Activated CD4-positive, CD25-positive, alpha-beta regulatory T cell treated with anti-CD3 and anti-CD28 coated beads, Interleukin-2, amount 50 U/mL, for 16 hours (primary cell): ENCODE results near the gene LACTBL1.
"Not testable (repeated sequence)": the region's sequence is repeated elsewhere in the genome, so short reads cannot be mapped to it uniquely, and the experiment has no call there.

Experiments
- DNase-seq: peaks from one replicate; pipeline ENCODE4 v3.0.0-alpha.2; 2020; ENCODE audit warnings: low read depth, low spot score

The LACTBL1 gene, protein sequence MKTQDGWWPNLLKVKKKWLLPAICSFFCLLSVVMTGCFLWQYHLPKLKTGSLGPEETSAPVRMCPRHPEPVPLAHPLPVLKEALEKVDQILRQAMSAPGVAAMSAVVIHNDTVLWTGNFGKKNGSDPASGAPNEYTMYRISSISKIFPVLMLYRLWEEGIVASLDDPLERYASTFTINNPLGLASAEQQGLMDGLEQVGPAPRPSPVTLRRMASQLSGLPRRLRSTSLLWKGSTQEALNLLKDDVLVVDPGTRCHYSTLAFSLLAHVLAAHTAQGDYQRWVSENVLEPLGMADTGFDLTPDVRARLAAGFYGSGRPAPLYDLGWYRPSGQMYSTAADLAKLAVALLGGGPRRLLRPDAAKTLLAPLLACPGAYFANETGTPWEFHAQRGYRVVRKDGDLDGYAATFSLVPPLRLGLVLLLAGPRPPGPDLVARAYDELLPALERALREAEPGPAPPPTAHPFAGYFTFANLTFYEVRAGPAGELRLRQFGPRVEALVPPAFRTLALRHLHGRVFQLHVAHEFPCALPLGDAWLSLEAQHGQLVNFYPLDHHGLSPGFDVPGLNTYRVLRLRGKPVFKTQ

GRCh38 chr1:22972760-22973159 is at the start of gene LACTBL1:
LACTBL1 (minus strand) TSS chr1:22972866; CDS start chr1:22972316, 550 bp downstream.
- DNase-seq = no peak

- DNase-seq = no peak
These were observed 49.2 kb upstream of the LACTBL1 start for GRCh38 chr1:23021834-23022233.

- no peak for DNase-seq
These were observed 48.2 kb upstream of the LACTBL1 start for GRCh38 chr1:23020706-23021405.

- DNase-seq = no peak
These were observed 47.4 kb upstream of the LACTBL1 start for GRCh38 chr1:23019863-23020625.

- DNase-seq = peak; percentile 87
These were observed 46.6 kb upstream of the LACTBL1 start, which contains the start of gene KDM1A for GRCh38 chr1:23019094-23019862. KDM1A (plus strand) TSS chr1:23019468; CDS start chr1:23019597, 129 bp downstream.

DNA sequence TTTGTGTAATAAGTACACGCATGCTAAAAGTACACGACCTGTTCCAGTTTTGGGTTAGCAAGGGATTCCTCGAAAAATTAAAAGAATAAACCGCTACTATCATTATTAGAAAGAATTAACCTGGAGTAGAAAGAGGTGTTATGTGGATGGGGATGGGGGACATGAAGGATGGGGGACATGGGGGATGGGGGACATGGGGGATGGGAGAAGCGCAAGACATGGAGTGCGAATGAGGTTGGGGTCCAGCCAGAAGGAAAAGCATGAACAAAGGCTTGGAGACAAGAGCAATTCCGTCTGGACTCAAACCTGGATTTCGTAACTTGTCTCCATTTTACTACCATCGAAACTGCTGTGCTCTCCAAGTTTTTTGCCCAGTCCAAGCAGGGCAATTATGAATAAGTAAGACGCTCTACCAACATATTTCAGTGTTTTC is 46.0 kb upstream of the LACTBL1 start:
- DNase-seq = no peak

DNA sequence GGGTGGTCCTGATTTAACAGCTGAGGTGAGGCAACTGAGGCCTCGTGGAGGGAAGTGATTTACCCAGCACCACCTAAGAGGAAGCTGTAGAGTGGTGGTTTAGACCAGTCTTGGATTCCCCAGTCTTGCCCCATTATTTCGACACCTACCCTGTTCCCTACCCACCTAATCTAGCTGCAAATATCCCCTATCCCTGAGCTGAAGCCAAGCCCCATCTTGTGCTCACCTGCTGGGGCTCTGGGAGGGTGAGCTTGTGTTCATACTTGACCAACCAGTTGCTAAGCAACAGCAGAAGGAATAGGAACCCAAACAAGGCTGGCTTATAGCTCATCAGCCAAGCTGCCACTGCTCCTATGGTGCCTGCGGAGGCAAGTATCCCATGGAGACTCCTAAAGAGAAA is 41.0 kb upstream of the LACTBL1 start:
- no peak for DNase-seq

DNA sequence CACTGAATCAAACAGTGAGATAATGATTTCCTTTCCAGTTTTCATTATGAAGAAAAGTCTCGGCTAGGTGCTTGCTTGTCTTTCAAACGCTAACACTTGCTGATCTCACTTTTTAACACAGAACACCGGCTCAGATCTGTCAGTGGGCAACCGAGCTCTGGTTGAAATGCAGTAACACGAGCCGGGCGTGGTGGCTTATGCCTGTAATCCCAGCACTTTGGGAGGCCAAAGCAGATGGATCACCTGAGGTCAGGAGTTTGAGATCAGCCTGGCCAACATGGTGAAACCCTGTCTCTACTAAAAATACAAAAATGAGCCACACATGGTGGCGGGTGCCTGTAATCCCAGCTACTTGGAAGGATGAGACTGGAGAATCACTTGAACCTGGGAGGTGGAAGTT is 37.4 kb upstream of the LACTBL1 start:
- DNase-seq = not testable (repeated sequence)

- DNase-seq = no peak
These were observed 36.2 kb upstream of the LACTBL1 start for GRCh38 chr1:23008901-23009300.

GRCh38 chr1:23007106-23007505 is 34.4 kb upstream of the LACTBL1 start:
- no peak for DNase-seq

DNA sequence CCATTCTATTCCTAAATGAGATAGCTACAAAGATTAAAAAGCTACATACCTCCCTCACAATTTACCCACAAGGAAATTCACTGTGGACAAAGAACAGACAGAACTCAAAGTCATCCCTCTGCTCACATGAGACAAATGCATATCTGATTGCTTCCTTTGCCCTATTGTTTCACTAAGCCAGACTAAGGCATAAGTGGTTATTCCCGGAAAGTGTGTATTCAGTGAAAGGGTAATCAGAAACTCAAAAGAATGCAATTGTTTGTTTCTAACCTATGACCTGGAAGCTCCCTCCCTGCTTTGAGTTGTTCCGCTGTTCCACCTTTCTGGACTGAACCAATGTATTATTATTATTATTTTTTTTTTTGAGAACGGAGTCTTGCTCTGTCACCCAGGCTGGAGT is 32.1 kb upstream of the LACTBL1 start:
- DNase-seq = not testable (repeated sequence)

GRCh38 chr1:23004112-23004511 is 31.4 kb upstream of the LACTBL1 start:
- no peak for DNase-seq

GRCh38 chr1:23002218-23002617 is 29.6 kb upstream of the LACTBL1 start:
- not testable (repeated sequence) for DNase-seq

- not testable (repeated sequence) for DNase-seq
These were observed 27.5 kb upstream of the LACTBL1 start for GRCh38 chr1:23000133-23000532.

GRCh38 chr1:22997528-22997927 is 24.9 kb upstream of the LACTBL1 start:
- not testable (repeated sequence) for DNase-seq

- no peak for DNase-seq
These were observed 23.1 kb upstream of the LACTBL1 start for GRCh38 chr1:22995774-22996173.

DNA sequence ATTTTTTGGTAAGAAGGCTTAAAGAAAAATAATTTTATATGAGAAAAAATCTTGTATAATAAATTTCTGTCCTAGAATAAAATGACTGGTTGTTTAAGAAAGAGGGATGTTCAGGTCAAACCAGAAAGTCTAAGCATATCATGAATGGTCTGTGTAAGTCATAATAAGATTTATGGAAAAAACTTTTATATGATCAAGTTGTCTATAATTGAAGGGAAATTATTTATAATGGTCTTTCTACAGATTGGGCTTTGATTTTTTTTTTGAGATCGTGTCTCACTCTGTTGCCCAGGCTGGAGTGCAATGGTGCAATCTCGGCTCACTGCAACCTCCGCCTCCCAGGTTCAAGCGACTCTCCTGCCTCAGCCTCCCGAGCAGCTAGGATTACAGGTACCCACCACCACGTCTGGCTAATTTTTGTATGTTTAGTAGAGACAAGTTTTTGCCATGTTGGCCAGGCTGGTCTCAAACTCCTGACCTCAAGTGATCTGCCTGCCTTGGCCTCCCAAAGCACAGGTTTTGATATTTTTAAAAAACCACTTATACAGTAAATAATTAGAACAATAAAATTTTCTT is 20.6 kb upstream of the LACTBL1 start:
- DNase-seq = not testable (repeated sequence)

DNA sequence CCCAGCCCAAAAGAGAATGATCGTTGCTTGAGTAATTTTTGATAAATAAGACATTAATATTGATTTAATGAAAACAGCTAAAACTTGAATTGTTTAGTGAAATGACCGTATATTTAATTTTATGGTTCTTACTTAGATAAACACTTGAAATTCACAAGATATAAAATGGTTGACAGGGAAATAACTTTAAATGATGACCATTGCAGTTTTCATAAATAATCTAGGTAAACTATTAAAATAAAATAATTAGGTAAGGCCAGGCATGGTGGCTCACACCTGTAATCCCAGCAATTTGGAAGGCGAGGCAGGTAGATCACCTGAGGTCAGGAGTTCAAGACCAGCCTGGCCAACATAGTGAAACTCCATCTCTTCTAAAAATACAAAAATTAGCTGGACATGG is 19.7 kb upstream of the LACTBL1 start:
- not testable (repeated sequence) for DNase-seq

DNA sequence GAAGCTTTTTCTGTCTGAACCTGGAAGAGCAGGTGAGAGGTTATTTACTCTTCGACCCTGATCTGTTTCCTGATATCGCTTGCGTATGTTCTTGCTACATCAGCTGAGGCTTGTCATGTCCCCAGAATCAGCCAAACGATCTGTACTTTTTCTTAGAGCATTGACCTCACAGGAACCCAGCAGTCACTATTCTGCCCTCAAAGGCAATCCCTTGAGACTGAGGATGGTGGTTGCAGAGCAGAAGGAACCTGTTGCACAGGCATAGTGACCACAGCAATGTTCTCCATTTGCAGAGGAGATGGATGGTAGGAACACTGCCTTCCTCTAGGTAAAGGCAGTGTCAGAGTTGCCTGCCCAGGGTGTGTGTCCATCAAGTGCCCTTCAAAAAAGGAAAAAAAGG is 11.3 kb upstream of the LACTBL1 start:
- DNase-seq = no peak

- not testable (repeated sequence) for DNase-seq
These were observed 7.8 kb upstream of the LACTBL1 start for GRCh38 chr1:22980471-22980790.

DNA sequence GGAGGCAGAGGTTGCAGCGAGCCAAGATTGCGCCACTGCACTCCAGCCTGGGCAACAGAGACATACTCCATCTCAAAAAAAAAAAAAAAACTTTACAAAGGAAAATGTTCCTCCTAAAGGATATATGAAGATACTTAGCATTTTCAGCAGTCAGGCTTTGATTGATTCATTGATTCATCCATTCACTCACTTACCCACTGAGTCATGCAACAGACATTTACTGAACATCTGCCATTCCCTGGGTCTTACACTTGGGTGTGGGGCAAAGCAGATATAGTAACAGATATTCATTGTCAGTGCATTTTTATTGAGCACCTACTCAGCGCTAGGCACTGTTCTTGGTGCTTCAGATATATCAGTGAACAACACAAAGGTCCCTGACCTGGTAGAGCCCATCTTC is 5.6 kb upstream of the LACTBL1 start:
- DNase-seq = no peak
